Muscle layer of colon (tissue), 2 donors: ENCODE measurements around the gene FBXO10.

Experiments
- H3K27ac ChIP-seq: one replicate; pipeline ENCODE4 v1.7.0; 2013; ENCODE audit warnings: low read depth, mild to moderate bottlenecking, low read length, moderate library complexity
- H3K27me3 ChIP-seq, 2 donors: one replicate each; pipeline ENCODE4 v1.7.0; 2013; ENCODE audit warnings: low read length in 2 of 2, mild to moderate bottlenecking in 2 of 2; ENCODE audit not compliant: insufficient read depth in 2 of 2, control insufficient read depth in 1 of 2
- H3K36me3 ChIP-seq: one replicate; pipeline ENCODE4 v1.7.0; 2013; ENCODE audit warnings: mild to moderate bottlenecking, low read length; ENCODE audit not compliant: insufficient read depth
- H3K4me1 ChIP-seq: one replicate; pipeline ENCODE4 v1.7.0; 2013; ENCODE audit warnings: mild to moderate bottlenecking, low read length; ENCODE audit not compliant: insufficient read depth
- H3K4me3 ChIP-seq, 2 donors: one replicate each; pipeline ENCODE4 v1.7.0; 2013; ENCODE audit warnings: low read length in 2 of 2, low read depth in 1 of 2, mild to moderate bottlenecking in 1 of 2, moderate library complexity in 1 of 2
- H3K9ac ChIP-seq: one replicate; pipeline ENCODE4 v1.7.0; 2013; ENCODE audit warnings: low read length
- H3K9me3 ChIP-seq: one replicate; pipeline ENCODE4 v1.7.0; 2013; ENCODE audit warnings: mild to moderate bottlenecking, low read length
- donor health status: abdominal sarcoma.
- donor health status: Adenocarcinoma of cecum.

Gene FBXO10

GRCh38 chr9:37592108-37592951 is 16.1 kb upstream of the FBXO10 start, which contains the start of gene TOMM5:
Gene TOMM5, minus strand, starts transcription at chr9:37592597. Its CDS starts 65 bp downstream, at chr9:37592532.
- Histone ChIP-seq H3K36me3 (peaks cover 15% of the 10 kb centered on the region), H3K4me3 (peak within 1 kb of the TSS; percentile 88 to 91), H3K9me3 (no peaks in the 10 kb centered on the region), H3K9ac (peak within 1 kb of the TSS; percentile 79), H3K27me3 (no peaks in the 10 kb centered on the region), H3K4me1 (peaks cover 19% of the 10 kb centered on the region), H3K27ac (peak within 1 kb of the TSS; percentile 73)

- Histone ChIP-seq H3K27ac (no peak overlapping the region), H3K9ac (no peak overlapping the region), H3K4me1 (peaks cover 40% of the 10 kb centered on the region), H3K9me3 (no peaks in the 10 kb centered on the region), H3K27me3 (no peaks in the 10 kb centered on the region), H3K4me3 (no peak overlapping the region), H3K36me3 (peaks cover 27% of the 10 kb centered on the region)
These were observed 11.3 kb upstream of the FBXO10 start for GRCh38 chr9:37587521-37587920.

GRCh38 chr9:37583522-37584121 is 7.4 kb upstream of the FBXO10 start:
- no peaks in the 10 kb centered on the region for H3K27me3 ChIP-seq
- H3K9me3 ChIP-seq = no peaks in the 10 kb centered on the region
- H3K36me3 ChIP-seq = peaks cover 30% of the 10 kb centered on the region
- H3K4me3 ChIP-seq = no peak overlapping the region
- H3K4me1 ChIP-seq = peaks cover 31% of the 10 kb centered on the region
- peak overlapping the region; percentile 28 for H3K27ac ChIP-seq
- H3K9ac ChIP-seq = peak overlapping the region; percentile 11

GRCh38 chr9:37582548-37583157 is 6.5 kb upstream of the FBXO10 start:
- Histone ChIP-seq H3K36me3 (peaks cover 20% of the 10 kb centered on the region), H3K9ac (peak overlapping the region; percentile 11), H3K4me3 (peak overlapping the region in 1 of 2 donors; percentile 4), H3K9me3 (no peaks in the 10 kb centered on the region), H3K27me3 (no peaks in the 10 kb centered on the region), H3K27ac (peak overlapping the region; percentile 28), H3K4me1 (peaks cover 31% of the 10 kb centered on the region)

- Histone ChIP-seq H3K27ac (peak overlapping the region; percentile 95), H3K4me1 (peaks cover 30% of the 10 kb centered on the region), H3K9me3 (no peaks in the 10 kb centered on the region), H3K36me3 (peaks cover 2% of the 10 kb centered on the region), H3K27me3 (no peaks in the 10 kb centered on the region), H3K9ac (peak overlapping the region; percentile 82), H3K4me3 (peak overlapping the region; percentile 73 to 85)
These were observed 667 bp downstream of the FBXO10 start for GRCh38 chr9:37575511-37575914.

- peak overlapping the region; percentile 73 to 85 for H3K4me3 ChIP-seq
These were observed 1.2 kb downstream of the FBXO10 start for GRCh38 chr9:37575001-37575400.

GRCh38 chr9:37574241-37574721 is 1.9 kb downstream of the FBXO10 start:
- Histone ChIP-seq H3K36me3 (no peaks in the 10 kb centered on the region), H3K4me3 (peak overlapping the region; percentile 1 to 3), H3K27ac (peak overlapping the region; percentile 95), H3K9me3 (no peaks in the 10 kb centered on the region), H3K27me3 (no peaks in the 10 kb centered on the region), H3K9ac (peak overlapping the region; percentile 18), H3K4me1 (peaks cover 30% of the 10 kb centered on the region)

More at GRCh38 chr9:37575001-37575400, 1.2 kb downstream of the FBXO10 start:
- Histone ChIP-seq H3K9me3 (no peaks in the 10 kb centered on the region), H3K36me3 (no peaks in the 10 kb centered on the region), H3K9ac (peak overlapping the region; percentile 82), H3K27ac (peak overlapping the region; percentile 95), H3K4me1 (peaks cover 30% of the 10 kb centered on the region), H3K27me3 (no peaks in the 10 kb centered on the region)

- H3K27ac ChIP-seq = no peak overlapping the region
- H3K9ac ChIP-seq = no peak overlapping the region
- no peaks in the 10 kb centered on the region for H3K27me3 ChIP-seq
- H3K4me3 ChIP-seq = no peak overlapping the region
- H3K9me3 ChIP-seq = no peaks in the 10 kb centered on the region
- peaks cover 24% of the 10 kb centered on the region for H3K4me1 ChIP-seq
- H3K36me3 ChIP-seq = no peaks in the 10 kb centered on the region
These were observed 4.9 kb downstream of the FBXO10 start for GRCh38 chr9:37571282-37571681.

- Histone ChIP-seq H3K27me3 (no peaks in the 10 kb centered on the region), H3K4me3 (no peak overlapping the region), H3K36me3 (no peaks in the 10 kb centered on the region), H3K9me3 (no peaks in the 10 kb centered on the region), H3K4me1 (no peaks in the 10 kb centered on the region), H3K27ac (no peak overlapping the region), H3K9ac (no peak overlapping the region)
These were observed 9.5 kb downstream of the FBXO10 start for GRCh38 chr9:37566716-37567115.

GRCh38 chr9:37565661-37566618 is 10.2 kb downstream of the FBXO10 start:
- Histone ChIP-seq H3K27me3 (no peaks in the 10 kb centered on the region), H3K9me3 (no peaks in the 10 kb centered on the region), H3K27ac (no peak overlapping the region), H3K36me3 (no peaks in the 10 kb centered on the region), H3K4me3 (no peak overlapping the region), H3K9ac (no peak overlapping the region), H3K4me1 (no peaks in the 10 kb centered on the region)
